HG02588 (cell line): ENCODE data around the gene LRRC55.

Experiments
- ATAC-seq: cut with Tn5 transposase; IDR thresholded peaks from one replicate; pipeline ENCODE4 v1.9.1; 2021; ENCODE audit warnings: mild to moderate bottlenecking, moderate library complexity; ENCODE audit not compliant: unreplicated experiment

Gene LRRC55

GRCh38 chr11:57200917-57201316, 19.2 kb downstream of the LRRC55 start:
- no peak for ATAC-seq

- no peak for ATAC-seq
Observed at GRCh38 chr11:57202281-57202680, 20.5 kb downstream of the LRRC55 start.

GRCh38 chr11:57203359-57203758, 21.6 kb downstream of the LRRC55 start:
- no peak for ATAC-seq

GRCh38 chr11:57203882-57204480, 22.2 kb downstream of the LRRC55 start:
- ATAC-seq = no peak

- no peak for ATAC-seq
Observed at GRCh38 chr11:57205041-57205641, 23.4 kb downstream of the LRRC55 start.

GRCh38 chr11:57207168-57207567, 25.4 kb downstream of the LRRC55 start:
- no peak for ATAC-seq

- ATAC-seq = no peak
Observed at GRCh38 chr11:57210781-57211180, 29.0 kb downstream of the LRRC55 start.

- no peak for ATAC-seq
Observed at GRCh38 chr11:57213342-57214097, 31.8 kb downstream of the LRRC55 start.

- ATAC-seq = no peak
Observed at GRCh38 chr11:57214098-57214417, 32.3 kb downstream of the LRRC55 start.

GRCh38 chr11:57214494-57214893, 32.7 kb downstream of the LRRC55 start:
- no peak for ATAC-seq

GRCh38 chr11:57216463-57216862, 34.7 kb downstream of the LRRC55 start:
- no peak for ATAC-seq

- ATAC-seq = no peak
Observed at GRCh38 chr11:57217053-57217452, 35.3 kb downstream of the LRRC55 start.

- no peak for ATAC-seq
Observed at GRCh38 chr11:57219021-57219627, 37.4 kb downstream of the LRRC55 start.

GRCh38 chr11:57222239-57222638, 40.5 kb downstream of the LRRC55 start:
- no peak for ATAC-seq

GRCh38 chr11:57223601-57224000, 41.8 kb downstream of the LRRC55 start:
- no peak for ATAC-seq

- ATAC-seq = no peak
Observed at GRCh38 chr11:57224128-57224527, 42.4 kb downstream of the LRRC55 start.

GRCh38 chr11:57224537-57224936, 42.8 kb downstream of the LRRC55 start:
- ATAC-seq = no peak

GRCh38 chr11:57228600-57228999, 46.8 kb downstream of the LRRC55 start:
- no peak for ATAC-seq

GRCh38 chr11:57230316-57230715, 48.6 kb downstream of the LRRC55 start:
- no peak for ATAC-seq

GRCh38 chr11:57230791-57231538, 49.2 kb downstream of the LRRC55 start:
- no peak for ATAC-seq

GRCh38 chr11:57231539-57232253, 49.9 kb downstream of the LRRC55 start:
- no peak for ATAC-seq
